Measurements from ENCODE around the gene SORCS2.
"Not testable (repeated sequence)": the region's sequence is repeated elsewhere in the genome, so short reads cannot be mapped to it uniquely, and the experiment has no call there.

Gene SORCS2

GRCh38 chr4:7450775-7451433, 258.6 kb downstream of the SORCS2 start:
- no peak for DNase-seq (ENCODE audit: low read depth in 2 of 2)
- H3K4me3 ChIP-seq (replicated peaks in 1 of 2; ENCODE audit: low read depth in 2 of 2, low read length in 2 of 2) = no peak overlapping the region
- TF ChIP-seq, protein P1, sequence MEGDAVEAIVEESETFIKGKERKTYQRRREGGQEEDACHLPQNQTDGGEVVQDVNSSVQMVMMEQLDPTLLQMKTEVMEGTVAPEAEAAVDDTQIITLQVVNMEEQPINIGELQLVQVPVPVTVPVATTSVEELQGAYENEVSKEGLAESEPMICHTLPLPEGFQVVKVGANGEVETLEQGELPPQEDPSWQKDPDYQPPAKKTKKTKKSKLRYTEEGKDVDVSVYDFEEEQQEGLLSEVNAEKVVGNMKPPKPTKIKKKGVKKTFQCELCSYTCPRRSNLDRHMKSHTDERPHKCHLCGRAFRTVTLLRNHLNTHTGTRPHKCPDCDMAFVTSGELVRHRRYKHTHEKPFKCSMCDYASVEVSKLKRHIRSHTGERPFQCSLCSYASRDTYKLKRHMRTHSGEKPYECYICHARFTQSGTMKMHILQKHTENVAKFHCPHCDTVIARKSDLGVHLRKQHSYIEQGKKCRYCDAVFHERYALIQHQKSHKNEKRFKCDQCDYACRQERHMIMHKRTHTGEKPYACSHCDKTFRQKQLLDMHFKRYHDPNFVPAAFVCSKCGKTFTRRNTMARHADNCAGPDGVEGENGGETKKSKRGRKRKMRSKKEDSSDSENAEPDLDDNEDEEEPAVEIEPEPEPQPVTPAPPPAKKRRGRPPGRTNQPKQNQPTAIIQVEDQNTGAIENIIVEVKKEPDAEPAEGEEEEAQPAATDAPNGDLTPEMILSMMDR (IDR thresholded peaks at IDR 0.05; ENCODE audit: low read depth, low read length) = no peak

DNA sequence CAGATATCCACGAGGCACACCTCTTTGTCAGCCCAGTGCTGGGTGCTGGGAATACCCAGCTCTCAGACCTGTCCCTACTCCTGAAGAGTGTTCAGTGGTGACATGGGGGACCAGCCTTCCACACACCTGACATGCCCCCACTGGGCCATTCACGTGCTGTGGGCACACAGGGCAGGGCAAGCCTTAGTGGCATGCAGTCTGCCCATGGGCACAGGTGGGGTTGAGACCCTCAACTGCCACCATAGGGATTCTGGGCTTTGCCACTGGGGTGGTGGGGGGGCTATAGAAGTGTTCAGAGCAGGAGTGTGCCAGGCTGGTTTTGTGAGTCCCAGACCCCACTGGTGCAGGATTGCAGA, 259.1 kb downstream of the SORCS2 start:
- no peak for DNase-seq (ENCODE audit: low read depth in 2 of 2)
- TF ChIP-seq, protein P1 (IDR thresholded peaks at IDR 0.05; ENCODE audit: low read depth, low read length) = no peak
- no peak overlapping the region for H3K4me3 ChIP-seq (replicated peaks in 1 of 2; ENCODE audit: low read depth in 2 of 2, low read length in 2 of 2)

DNA sequence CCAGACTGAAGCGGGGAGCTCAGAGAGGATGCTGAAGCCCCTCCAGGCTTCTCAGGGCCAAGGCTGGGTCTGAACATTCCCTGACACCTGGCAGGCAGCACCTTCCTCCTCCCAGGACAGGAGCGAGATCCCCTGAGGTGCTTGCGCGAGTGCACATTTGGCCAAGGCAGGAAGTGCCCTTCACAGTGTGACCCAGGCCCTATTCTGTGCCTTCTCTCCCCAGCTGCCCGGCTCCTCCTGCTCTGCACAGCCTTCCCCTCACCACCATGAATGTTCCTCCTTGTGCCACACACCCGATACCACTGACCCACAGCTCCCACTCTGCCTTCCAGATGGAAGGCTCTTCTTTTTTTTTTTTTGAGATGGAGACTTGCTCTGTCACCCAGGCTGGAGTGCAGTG, 259.5 kb downstream of the SORCS2 start:
- TF ChIP-seq, protein P1 (IDR thresholded peaks at IDR 0.05; ENCODE audit: low read depth, low read length) = no peak
- no peak overlapping the region for H3K4me3 ChIP-seq (replicated peaks in 1 of 2; ENCODE audit: low read depth in 2 of 2, low read length in 2 of 2)
- DNase-seq (ENCODE audit: low read depth in 2 of 2) = no peak

DNA sequence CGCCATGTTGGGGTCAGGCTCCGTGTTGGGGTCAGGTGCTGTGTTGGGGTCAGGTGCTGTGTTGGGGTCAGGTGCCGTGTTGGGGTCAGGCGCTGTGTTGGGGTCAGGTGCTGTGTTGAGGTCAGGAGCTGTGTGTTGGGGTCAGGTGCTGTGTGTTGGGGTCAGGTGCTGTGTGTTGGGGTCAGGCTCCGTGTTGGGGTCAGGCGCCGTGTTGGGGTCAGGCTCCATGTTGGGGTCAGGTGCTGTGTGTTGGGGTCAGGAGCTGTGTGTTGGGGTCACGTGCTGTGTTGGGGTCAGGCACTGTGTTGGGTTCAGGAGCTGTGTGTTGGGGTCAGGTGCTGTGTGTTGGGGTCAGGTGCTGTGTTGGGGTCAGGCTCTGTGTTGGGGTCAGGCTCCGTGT, 260.5 kb downstream of the SORCS2 start:
- H3K4me3 ChIP-seq (replicated peaks in 1 of 2; ENCODE audit: low read depth in 2 of 2, low read length in 2 of 2); DNase-seq (ENCODE audit: low read depth in 2 of 2): not testable (repeated sequence)

- TF ChIP-seq, protein P1 (IDR thresholded peaks at IDR 0.05; ENCODE audit: low read depth, low read length) = no peak
- no peak for DNase-seq (ENCODE audit: low read depth in 2 of 2)
- H3K4me3 ChIP-seq (replicated peaks in 1 of 2; ENCODE audit: low read depth in 2 of 2, low read length in 2 of 2) = no peak overlapping the region
Measured at GRCh38 chr4:7457201-7458065, 265.1 kb downstream of the SORCS2 start.

- H3K4me3 ChIP-seq (replicated peaks in 1 of 2; ENCODE audit: low read depth in 2 of 2, low read length in 2 of 2) = no peak overlapping the region
- TF ChIP-seq, protein P1 (IDR thresholded peaks at IDR 0.05; ENCODE audit: low read depth, low read length) = no peak
- no peak for DNase-seq (ENCODE audit: low read depth in 2 of 2)
Measured at GRCh38 chr4:7458066-7458425, 265.7 kb downstream of the SORCS2 start.

GRCh38 chr4:7458477-7458876, 266.1 kb downstream of the SORCS2 start:
- no peak for DNase-seq (ENCODE audit: low read depth in 2 of 2)
- TF ChIP-seq, protein P1 (IDR thresholded peaks at IDR 0.05; ENCODE audit: low read depth, low read length) = no peak
- H3K4me3 ChIP-seq (replicated peaks in 1 of 2; ENCODE audit: low read depth in 2 of 2, low read length in 2 of 2) = no peak overlapping the region
